NCI-H1105 treated with DMSO at 0.1 percent for 48 hours (cell line): ENCODE data around the gene SORCS3.

Experiments
- DNase-seq: peaks from one replicate; lab custom pipeline; 2025; lab: John Stamatoyannopoulos, UW

SORCS3 gene

DNA sequence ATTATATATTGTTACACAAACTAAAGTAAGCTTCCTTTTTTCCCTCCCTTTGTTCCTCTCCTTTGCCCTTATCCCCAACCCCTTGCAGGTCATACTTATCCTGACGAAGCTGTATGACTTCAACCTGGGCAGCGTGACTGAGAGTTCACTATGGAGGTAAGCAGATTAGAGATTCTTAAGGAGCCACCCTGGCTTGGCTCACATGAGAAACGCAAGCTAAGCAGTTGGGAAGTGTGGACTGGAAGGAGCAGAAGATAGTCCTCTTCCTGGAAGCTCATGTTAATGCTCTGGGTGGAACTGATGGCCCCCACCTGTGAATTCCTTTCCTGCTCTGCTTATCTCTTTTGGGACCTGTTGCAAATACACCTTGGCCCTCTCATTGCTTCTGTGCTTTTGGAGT, 201.6 kb downstream of the SORCS3 start:
- no peak for DNase-seq

DNA sequence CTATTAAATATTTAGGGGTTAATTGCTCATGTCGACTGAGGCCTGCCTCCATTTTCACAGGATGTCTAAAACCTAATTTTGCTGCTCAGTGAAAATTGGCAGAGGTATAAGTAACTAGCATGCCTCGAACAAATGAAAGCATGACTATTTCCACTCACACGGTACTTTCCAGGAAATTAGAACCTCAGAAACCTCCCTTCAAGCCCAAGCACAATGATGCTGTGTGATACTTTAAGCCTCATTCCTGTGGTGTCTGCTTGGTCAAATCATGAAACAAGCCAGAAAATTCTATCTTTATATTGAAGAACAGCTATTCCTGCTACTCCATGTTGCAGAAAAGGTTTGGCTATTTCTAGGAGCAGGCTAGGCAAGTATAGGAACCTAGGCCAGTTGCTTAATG, 203.0 kb downstream of the SORCS3 start:
- DNase-seq = no peak

DNA sequence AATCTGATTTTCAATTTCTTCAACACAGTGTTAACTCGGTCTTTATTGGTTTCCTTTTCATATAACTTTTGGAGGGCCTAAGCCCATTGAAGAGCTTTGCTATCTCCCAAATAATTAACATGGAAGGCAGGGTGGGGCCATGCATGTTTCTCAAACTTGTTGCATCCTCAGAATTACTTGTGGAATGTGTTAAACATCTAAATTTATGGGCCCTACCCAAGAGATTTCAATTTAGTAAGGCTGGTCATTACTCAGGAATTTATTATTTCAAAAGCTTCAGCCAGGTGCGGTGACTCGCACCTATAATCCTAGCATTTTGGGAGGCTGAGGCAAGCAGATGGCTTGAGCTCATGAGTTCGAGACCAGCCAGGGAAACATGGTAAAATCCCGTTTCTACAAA, 208.9 kb downstream of the SORCS3 start:
- no peak for DNase-seq

- peak; percentile 42 for DNase-seq
These were observed 227.0 kb downstream of the SORCS3 start for GRCh38 chr10:104867966-104868598.

DNA sequence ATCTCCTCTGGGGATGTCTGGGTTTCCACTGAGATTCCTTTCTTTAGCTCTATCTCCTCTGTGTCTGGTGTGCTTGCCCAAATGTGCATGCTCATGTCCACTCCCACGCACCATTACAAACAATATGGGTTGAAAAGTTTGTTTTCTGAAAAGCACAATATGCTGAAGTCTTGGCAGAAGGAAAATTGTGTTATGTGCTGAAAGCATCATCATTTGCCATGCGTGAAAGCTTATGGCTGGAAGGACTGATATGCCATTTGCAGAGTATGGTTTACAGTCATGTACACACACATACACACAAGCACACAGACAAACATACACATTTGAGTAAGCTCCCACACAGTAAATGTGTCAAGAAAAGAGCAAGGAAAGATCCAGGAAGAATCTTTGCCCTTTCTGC, 231.6 kb downstream of the SORCS3 start:
- no peak for DNase-seq

- DNase-seq = no peak
These were observed 232.1 kb downstream of the SORCS3 start for GRCh38 chr10:104873161-104873560.

DNA sequence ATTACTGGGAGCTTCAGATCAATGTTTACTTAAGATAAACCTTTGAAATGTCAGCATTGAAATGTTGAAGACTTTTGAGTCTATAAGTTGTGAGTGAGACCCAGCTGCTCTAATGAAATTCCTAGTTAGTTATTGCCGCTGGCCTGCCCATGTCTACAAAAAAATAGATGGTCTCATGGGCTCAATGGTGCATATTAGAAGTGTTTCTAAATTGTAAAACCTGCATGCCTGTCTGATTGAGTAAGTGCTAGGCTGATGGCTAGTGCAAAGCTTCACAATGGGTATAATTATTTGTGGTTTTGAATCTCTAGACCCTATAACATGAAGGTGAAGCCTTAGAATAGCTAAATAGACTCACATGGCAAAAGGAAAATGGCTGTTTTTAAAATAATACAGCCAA, 234.5 kb downstream of the SORCS3 start:
- no peak for DNase-seq

- no peak for DNase-seq
These were observed 239.7 kb downstream of the SORCS3 start for GRCh38 chr10:104880624-104881398.

DNA sequence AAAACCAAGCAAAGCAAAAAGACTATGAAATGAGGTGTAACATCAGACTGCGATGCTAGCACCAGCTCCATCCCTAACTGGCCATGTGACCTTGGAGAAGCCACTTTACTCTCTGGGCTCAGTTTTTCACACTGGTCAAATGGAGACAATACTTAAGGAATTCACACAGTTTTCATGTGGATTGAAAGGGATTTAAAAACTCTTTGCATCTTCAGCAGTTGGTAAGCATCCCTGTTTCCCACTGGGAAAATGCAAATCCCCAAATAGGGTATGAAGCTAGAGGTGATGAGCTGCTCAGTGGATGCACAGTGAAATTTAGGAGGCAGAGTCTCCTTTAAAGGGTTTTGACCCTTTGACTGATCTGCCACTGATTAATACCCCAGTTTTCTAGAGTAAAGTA, 240.7 kb downstream of the SORCS3 start:
- no peak for DNase-seq

DNA sequence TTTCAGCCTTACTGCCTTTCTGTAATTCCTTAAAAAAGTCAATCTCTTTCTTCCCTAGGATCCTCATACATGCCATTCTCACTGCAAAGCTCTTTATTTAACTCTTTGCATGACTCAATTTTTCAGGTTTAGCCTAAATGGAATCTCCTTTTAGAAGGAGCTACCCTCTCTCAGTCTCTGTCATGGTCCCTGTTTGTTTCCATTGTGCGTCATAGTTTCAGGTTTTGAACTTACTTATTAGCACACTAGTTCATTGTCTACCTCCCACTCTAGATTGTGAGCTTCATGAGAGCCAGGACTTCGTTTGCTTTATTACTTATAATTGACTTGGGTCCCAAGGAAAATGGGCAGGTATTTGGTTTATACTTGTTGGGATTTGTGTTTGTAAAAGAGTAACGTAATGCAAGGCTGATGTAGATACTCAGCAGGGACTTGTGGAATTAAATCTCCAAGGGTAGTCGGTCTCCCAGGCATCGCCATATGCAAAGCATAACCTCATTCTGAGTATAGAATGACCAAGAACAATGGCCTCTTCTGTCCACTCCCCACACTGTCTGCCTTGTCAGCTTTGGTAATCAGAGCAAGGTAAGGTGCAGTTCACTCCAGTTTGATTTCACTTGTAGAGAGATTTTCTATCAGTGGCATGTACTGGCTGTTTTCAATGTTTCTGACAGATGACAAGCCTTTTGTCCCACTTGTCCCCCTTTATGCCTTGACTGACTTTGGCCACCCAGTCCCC, 252.0 kb downstream of the SORCS3 start:
- DNase-seq = no peak

GRCh38 chr10:104893701-104894100, 252.6 kb downstream of the SORCS3 start:
- DNase-seq = no peak

GRCh38 chr10:104894681-104895080, 253.6 kb downstream of the SORCS3 start:
- DNase-seq = no peak

GRCh38 chr10:104895541-104895940, 254.5 kb downstream of the SORCS3 start:
- no peak for DNase-seq

- DNase-seq = no peak
These were observed 254.9 kb downstream of the SORCS3 start for GRCh38 chr10:104895981-104896380.

GRCh38 chr10:104897696-104898095, 256.6 kb downstream of the SORCS3 start:
- no peak for DNase-seq

- no peak for DNase-seq
These were observed 258.7 kb downstream of the SORCS3 start for GRCh38 chr10:104899779-104900178.

DNA sequence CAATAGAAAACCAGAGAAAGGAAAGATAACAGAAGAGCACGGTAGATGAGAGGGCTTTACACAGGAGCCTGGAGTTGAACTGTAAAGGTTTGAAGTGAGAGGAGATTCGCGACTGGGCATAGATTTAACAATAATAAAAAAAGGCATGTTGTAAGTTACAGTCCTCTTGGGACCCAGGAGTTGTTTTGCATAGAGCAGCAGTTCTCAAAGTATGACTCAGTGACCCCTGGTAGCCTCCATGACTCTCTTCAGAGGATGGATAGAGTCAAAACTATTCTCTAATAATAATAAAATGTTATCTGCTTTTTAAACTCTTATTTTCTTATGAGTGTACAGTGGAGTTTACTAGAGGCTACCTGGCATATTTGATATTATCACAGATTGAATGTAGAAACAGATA, 262.3 kb downstream of the SORCS3 start:
- DNase-seq = no peak

GRCh38 chr10:104904753-104905323, 263.7 kb downstream of the SORCS3 start:
- DNase-seq = no peak

DNA sequence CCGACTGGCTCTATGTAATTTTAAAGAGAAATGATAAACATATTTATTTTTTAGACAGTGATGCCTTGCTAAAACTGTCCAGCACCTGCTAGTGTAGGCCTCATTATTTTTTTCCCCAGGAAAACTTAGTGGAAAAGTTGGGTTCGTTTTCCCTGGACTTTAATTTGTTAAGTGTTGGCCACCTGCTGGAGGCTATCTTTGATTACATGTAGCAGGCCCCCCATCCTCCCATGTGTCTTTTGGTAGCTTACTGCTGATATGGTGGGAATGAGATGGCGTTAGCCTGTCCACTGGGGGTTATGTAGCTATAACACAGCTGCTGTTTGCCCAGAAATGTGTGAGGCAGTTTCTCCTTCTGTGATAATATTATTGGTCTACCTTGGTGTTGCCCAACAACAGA, 265.0 kb downstream of the SORCS3 start:
- no peak for DNase-seq

- no peak for DNase-seq
These were observed 266.4 kb downstream of the SORCS3 start for GRCh38 chr10:104907521-104907920.

DNA sequence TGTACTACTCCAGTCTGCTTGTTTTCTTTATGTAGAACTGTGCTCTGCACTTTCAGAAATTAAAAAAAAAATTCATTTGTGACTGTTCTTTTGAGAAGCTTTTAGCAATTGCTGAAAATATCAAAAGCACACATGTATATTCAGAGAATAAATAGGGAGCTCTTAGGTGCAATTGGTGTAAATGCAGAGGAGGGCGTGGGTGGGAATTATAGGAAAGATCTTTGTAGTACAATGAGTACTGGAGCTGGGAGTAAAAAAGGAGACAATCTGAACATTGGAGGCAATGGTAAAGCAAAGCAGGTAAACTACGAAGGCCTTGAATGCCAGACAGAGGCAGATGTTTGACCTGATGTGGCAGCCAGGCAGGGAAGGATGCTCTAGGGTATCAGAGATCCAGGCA, 267.5 kb downstream of the SORCS3 start:
- DNase-seq = no peak

GRCh38 chr10:104910712-104911111, 269.6 kb downstream of the SORCS3 start:
- DNase-seq = peak; percentile 10

- DNase-seq = no peak
These were observed 272.3 kb downstream of the SORCS3 start for GRCh38 chr10:104913390-104913789.
